ENCODE results near the gene PABPC1L. TPM values are rescaled to one million over a fixed set of nuclear protein-coding genes. Genes with fewer than 3 reads are reported as not detected.

The PABPC1L gene
- total RNA-seq, 1 experiment from 2014 or later: 17.1 TPM

GRCh38 chr20:44959082-44959637 is 49.3 kb downstream of the PABPC1L start:
- DNase-seq (ENCODE audit: low read depth, low spot score): no peak
- in situ Hi-C loops (cut with HindIII; ENCODE audit: low pct_unique_long_range_greater_than_20kb, low sequenced_read_pairs): no loop called here

- in situ Hi-C loops (cut with HindIII; ENCODE audit: low pct_unique_long_range_greater_than_20kb, low sequenced_read_pairs): no loop called here
- DNase-seq (ENCODE audit: low read depth, low spot score): peak; percentile 41
These were observed 49.8 kb downstream of the PABPC1L start for GRCh38 chr20:44959638-44960102.

- peak; percentile 92 for DNase-seq (ENCODE audit: low read depth, low spot score)
- in situ Hi-C loops (cut with HindIII; ENCODE audit: low pct_unique_long_range_greater_than_20kb, low sequenced_read_pairs): no loop called here
These were observed 50.4 kb downstream of the PABPC1L start, which contains the start of gene TOMM34 for GRCh38 chr20:44960103-44960852. Gene TOMM34, minus strand, starts transcription at chr20:44960397. Its CDS starts 64 bp downstream, at chr20:44960333.

- in situ Hi-C loops (cut with HindIII; ENCODE audit: low pct_unique_long_range_greater_than_20kb, low sequenced_read_pairs): no loop called here
- DNase-seq (ENCODE audit: low read depth, low spot score): no peak
These were observed 51.4 kb downstream of the PABPC1L start for GRCh38 chr20:44961011-44961869.

GRCh38 chr20:44961870-44962267 is 52.0 kb downstream of the PABPC1L start:
- peak; percentile 28 for DNase-seq (ENCODE audit: low read depth, low spot score)
- in situ Hi-C loops (cut with HindIII; ENCODE audit: low pct_unique_long_range_greater_than_20kb, low sequenced_read_pairs): no loop called here

GRCh38 chr20:44962483-44962882 is 52.6 kb downstream of the PABPC1L start:
- DNase-seq (ENCODE audit: low read depth, low spot score): no peak
- in situ Hi-C loops (cut with HindIII; ENCODE audit: low pct_unique_long_range_greater_than_20kb, low sequenced_read_pairs): no loop called here

GRCh38 chr20:44963325-44964215 is 53.7 kb downstream of the PABPC1L start:
- in situ Hi-C loops (cut with HindIII; ENCODE audit: low pct_unique_long_range_greater_than_20kb, low sequenced_read_pairs): no loop called here
- DNase-seq (ENCODE audit: low read depth, low spot score): no peak

- DNase-seq (ENCODE audit: low read depth, low spot score): no peak
- in situ Hi-C loops (cut with HindIII; ENCODE audit: low pct_unique_long_range_greater_than_20kb, low sequenced_read_pairs): no loop called here
These were observed 55.8 kb downstream of the PABPC1L start for GRCh38 chr20:44965651-44966029.

- peak; percentile 94 for DNase-seq (ENCODE audit: low read depth, low spot score)
- in situ Hi-C loops (cut with HindIII; ENCODE audit: low pct_unique_long_range_greater_than_20kb, low sequenced_read_pairs): no loop called here
These were observed 56.4 kb downstream of the PABPC1L start, which contains the start of gene STK4 for GRCh38 chr20:44966030-44966961. Gene STK4, plus strand, starts transcription at chr20:44966512. Its CDS starts 57 bp downstream, at chr20:44966569.

- DNase-seq (ENCODE audit: low read depth, low spot score): no peak
- in situ Hi-C loops (cut with HindIII; ENCODE audit: low pct_unique_long_range_greater_than_20kb, low sequenced_read_pairs): no loop called here
These were observed 57.4 kb downstream of the PABPC1L start for GRCh38 chr20:44967207-44967807.

GRCh38 chr20:44969300-44969894 is 59.5 kb downstream of the PABPC1L start:
- in situ Hi-C loops (cut with HindIII; ENCODE audit: low pct_unique_long_range_greater_than_20kb, low sequenced_read_pairs): no loop called here

GRCh38 chr20:44970243-44970757 is 60.4 kb downstream of the PABPC1L start:
- in situ Hi-C loops (cut with HindIII; ENCODE audit: low pct_unique_long_range_greater_than_20kb, low sequenced_read_pairs): no loop called here
- no peak for DNase-seq (ENCODE audit: low read depth, low spot score)

More at GRCh38 chr20:44969300-44969894, 59.5 kb downstream of the PABPC1L start:
- no peak for DNase-seq (ENCODE audit: low read depth, low spot score)

- in situ Hi-C loops (cut with HindIII; ENCODE audit: low pct_unique_long_range_greater_than_20kb, low sequenced_read_pairs): no loop called here
- no peak for DNase-seq (ENCODE audit: low read depth, low spot score)
These were observed 63.2 kb downstream of the PABPC1L start for GRCh38 chr20:44973053-44973452.

- in situ Hi-C loops (cut with HindIII; ENCODE audit: low pct_unique_long_range_greater_than_20kb, low sequenced_read_pairs): no loop called here
These were observed 66.8 kb downstream of the PABPC1L start for GRCh38 chr20:44976698-44977097.

GRCh38 chr20:44979090-44979621 is 69.3 kb downstream of the PABPC1L start:
- DNase-seq (ENCODE audit: low read depth, low spot score): peak; percentile 32
- in situ Hi-C loops (cut with HindIII; ENCODE audit: low pct_unique_long_range_greater_than_20kb, low sequenced_read_pairs): no loop called here

More at GRCh38 chr20:44976698-44977097, 66.8 kb downstream of the PABPC1L start:
- no peak for DNase-seq (ENCODE audit: low read depth, low spot score)
